K562 (cell line): ENCODE results near the gene IL1RL1. TPM values are rescaled to one million over a fixed set of nuclear protein-coding genes. Genes with fewer than 3 reads are reported as not detected.

Source experiments
- AFF4 ChIP-seq: sonication (generic); formaldehyde crosslinking; IDR thresholded peaks from 2 replicates; pipeline ENCODE4 v1.8.0; 2023; ENCODE audit warnings: mild to moderate bottlenecking, missing genetic modification reagents
- CHD1 ChIP-seq: fragments of 200-600 bp; sonication (generic); IDR thresholded peaks from one replicate; pipeline ENCODE4 v1.6.1; 2012; ENCODE audit warnings: mild to moderate bottlenecking, moderate library complexity, low read length, inconsistent platforms
- GTF3C2 ChIP-seq: IDR thresholded peaks from 3 replicates; pipeline ENCODE4 v1.6.1; 2011; ENCODE audit warnings: borderline replicate concordance, mild to moderate bottlenecking, moderate library complexity; ENCODE audit not compliant: insufficient read length; ENCODE audit errors: extremely low read depth
- IRF1 ChIP-seq: sonication (generic); formaldehyde crosslinking; IDR thresholded peaks from 2 replicates; pipeline ENCODE4 v1.8.0; 2022; ENCODE audit warnings: missing genetic modification reagents, mild to moderate bottlenecking, borderline replicate concordance
- MCM5 ChIP-seq: fragments of 450-650 bp; IDR thresholded peaks from 2 replicates; pipeline ENCODE4 v1.6.1; 2016; ENCODE audit warnings: low read depth
- MED1 ChIP-seq: sonication (generic); formaldehyde crosslinking; IDR thresholded peaks from 2 replicates; pipeline ENCODE4 v1.8.1; 2023; ENCODE audit warnings: missing genetic modification reagents, borderline replicate concordance
- SMARCA4 ChIP-seq: fragments of 450-650 bp; IDR thresholded peaks from 2 replicates; pipeline ENCODE4 v1.6.1; 2016
- SREBF2 ChIP-seq: sonication (generic); formaldehyde crosslinking; IDR thresholded peaks from 2 replicates; pipeline ENCODE4 v1.4.0; 2020; ENCODE audit warnings: mild to moderate bottlenecking, missing genetic modification reagents
- polyA plus RNA-seq, 8 experiments: library from polyadenylated mRNA; depleted of rRNA in 4 of 8; stranded (reverse) in 5 of 8; unstranded in 3 of 8; fragments of >200 nt; fragmentation: Nextera tagmentation in 2 of 8; fragmentation: Illumina TruSeq in 1 of 8; extraction: Ambion mirVana in 2 of 8; extraction: Trizol in 1 of 8; gene quantifications; 2 replicates each; pipeline versions ENCODE4 v1.2.1 to v1.2.3, GENCODE V29; 2011 to 2014; ENCODE audit warnings: inconsistent platforms in 1 of 8, missing spikeins in 1 of 8
- total RNA-seq, 7 experiments: library from RNA; depleted of rRNA in 6 of 7; stranded (reverse); fragments of >200 nt in 6 of 7; fragmentation: Illumina TruSeq in 2 of 7; extraction: Trizol in 2 of 7; gene quantifications; 2 replicates each; pipeline versions ENCODE4 v1.2.1 to v1.2.3, GENCODE V29; 2011 to 2021; ENCODE audit warnings: low replicate concordance in 1 of 7
- TF ChIP-seq, protein P1 (sequence below): fragments of 150-350 bp; conservative IDR thresholded peaks from 2 replicates; pipeline ENCODE4 v1.6.1; 2014; ENCODE audit warnings: low read length

The IL1RL1 gene
- total and polyA plus RNA-seq, 9 of the 15 experiments (the other 6 are each of a cell fraction or from before 2014, with no cell fraction given): 0.06 to 3.3 (median 0.59) TPM

- TF ChIP-seq GTF3C2 (no peak), MCM5 (no peak), CHD1 (no peak), IRF1 (CRISPR knock-in tag) (no peak), SREBF2 (CRISPR knock-in tag) (no peak), MED1 (CRISPR knock-in tag) (no peak), AFF4 (CRISPR knock-in tag) (no peak), SMARCA4 (no peak)
- TF ChIP-seq, protein P1, sequence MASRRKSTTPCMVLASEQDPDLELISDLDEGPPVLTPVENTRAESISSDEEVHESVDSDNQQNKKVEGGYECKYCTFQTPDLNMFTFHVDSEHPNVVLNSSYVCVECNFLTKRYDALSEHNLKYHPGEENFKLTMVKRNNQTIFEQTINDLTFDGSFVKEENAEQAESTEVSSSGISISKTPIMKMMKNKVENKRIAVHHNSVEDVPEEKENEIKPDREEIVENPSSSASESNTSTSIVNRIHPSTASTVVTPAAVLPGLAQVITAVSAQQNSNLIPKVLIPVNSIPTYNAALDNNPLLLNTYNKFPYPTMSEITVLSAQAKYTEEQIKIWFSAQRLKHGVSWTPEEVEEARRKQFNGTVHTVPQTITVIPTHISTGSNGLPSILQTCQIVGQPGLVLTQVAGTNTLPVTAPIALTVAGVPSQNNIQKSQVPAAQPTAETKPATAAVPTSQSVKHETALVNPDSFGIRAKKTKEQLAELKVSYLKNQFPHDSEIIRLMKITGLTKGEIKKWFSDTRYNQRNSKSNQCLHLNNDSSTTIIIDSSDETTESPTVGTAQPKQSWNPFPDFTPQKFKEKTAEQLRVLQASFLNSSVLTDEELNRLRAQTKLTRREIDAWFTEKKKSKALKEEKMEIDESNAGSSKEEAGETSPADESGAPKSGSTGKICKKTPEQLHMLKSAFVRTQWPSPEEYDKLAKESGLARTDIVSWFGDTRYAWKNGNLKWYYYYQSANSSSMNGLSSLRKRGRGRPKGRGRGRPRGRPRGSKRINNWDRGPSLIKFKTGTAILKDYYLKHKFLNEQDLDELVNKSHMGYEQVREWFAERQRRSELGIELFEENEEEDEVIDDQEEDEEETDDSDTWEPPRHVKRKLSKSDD: no peak
Measured at GRCh38 chr2:102283996-102284395, 27.4 kb upstream of the IL1RL1 start (continued).
